NCI-H2227 (cell line): Measurements from ENCODE around the gene RIN2.
A peak's percentile ranks its signal among the peaks of the same experiment; 100 is the strongest.
"Not testable (repeated sequence)": the region's sequence is repeated elsewhere in the genome, so short reads cannot be mapped to it uniquely, and the experiment has no call there.

Source experiments
- DNase-seq: peaks from one replicate; lab custom pipeline; 2025; ENCODE audit not compliant: unreplicated experiment; lab: John Stamatoyannopoulos, UW

The RIN2 gene

DNA sequence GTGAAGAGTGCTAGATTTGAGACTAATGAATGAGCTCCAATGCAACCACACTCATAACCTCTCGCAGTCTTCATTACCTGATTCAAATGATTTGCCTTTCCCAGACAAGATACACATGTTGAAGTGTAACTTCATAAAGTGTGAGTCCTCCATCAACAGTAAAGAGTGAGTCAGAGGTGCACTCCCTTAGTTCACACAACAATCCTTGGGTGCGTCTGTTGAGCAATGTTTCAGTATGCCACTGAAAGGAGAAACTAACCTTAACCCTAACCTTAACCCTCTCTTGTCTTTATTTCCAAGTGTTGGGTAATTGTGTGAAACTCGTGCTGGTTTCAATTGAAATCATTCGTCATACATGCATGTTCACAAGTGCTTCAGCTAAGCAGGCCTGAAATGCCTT is 21.0 kb upstream of the RIN2 start:
- DNase-seq, result no peak

DNA sequence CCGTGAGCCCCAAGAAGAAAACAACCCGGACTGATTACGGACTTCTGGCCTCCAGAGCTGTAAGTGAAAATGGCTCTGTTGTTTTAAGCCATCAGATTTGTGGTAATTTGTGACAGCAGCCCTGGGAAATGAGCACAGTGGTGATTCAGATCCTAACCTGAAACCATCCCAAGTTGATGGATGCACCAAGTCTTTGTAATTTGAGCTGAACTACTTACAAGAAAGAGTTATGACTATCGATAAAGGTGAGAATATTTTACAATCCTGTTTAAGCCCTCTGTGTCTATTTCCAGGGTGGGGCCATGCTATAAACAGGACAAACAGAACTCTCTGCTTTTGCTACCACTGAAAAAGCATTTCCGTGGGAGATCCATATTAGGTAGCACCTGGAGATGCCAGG is 19.1 kb upstream of the RIN2 start:
- DNase-seq, result no peak

- DNase-seq, result no peak
Observed at GRCh38 chr20:19739351-19739750, 18.7 kb upstream of the RIN2 start.

DNA sequence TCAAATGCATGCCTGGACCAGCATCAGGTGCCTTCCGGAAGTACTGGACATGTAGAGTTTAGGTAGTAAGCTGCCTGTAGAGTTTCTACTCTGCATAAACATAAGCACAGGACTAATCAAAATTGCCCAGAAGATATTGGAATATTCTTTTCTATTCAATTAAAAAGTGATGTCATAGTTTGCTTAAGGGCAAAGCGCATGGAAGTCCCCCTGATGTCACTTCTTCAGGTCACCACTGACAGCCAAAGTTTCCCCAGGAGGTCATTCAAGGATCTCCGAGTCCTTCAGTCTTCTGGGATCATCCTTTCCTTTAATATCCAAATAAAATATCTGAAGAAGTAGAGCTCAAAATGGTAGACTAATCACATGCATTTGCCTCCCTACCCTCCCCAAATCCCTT is 17.5 kb upstream of the RIN2 start:
- no peak for DNase-seq

- DNase-seq, result no peak
Observed at GRCh38 chr20:19741924-19742323, 16.1 kb upstream of the RIN2 start.

DNA sequence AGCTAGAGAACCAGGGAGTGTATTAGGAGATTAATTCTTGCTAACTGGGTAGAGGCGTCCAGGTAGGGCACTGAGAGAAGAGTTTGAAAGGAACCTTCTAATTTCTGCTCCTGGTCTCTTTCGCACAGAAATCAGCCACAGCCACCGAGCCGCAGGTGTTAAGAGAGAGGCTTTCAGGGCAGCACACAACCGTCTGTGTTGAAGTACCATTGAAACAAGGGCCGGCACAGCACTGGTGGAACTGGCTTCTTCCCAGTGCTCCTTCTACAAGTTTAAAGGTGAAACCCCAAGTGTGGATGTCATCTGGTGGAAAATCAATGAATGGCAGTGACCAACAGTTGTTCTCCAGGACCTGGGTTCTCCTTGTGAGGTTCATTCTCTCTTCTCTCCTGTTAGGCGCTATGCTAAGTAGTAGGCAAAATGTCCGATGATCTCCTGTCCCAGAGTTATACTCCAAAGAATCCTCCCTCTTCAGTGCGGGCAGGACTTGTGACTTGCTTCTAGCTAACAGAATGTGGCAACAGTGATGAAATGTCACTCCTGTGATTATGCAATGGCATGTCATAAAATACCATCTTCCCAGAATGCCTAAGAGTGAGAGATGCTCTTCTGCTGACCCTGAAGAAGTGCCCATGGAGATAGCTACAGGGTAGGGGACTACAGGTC is 15.0 kb upstream of the RIN2 start:
- no peak for DNase-seq

GRCh38 chr20:19743640-19743995 is 14.4 kb upstream of the RIN2 start:
- DNase-seq, result no peak

DNA sequence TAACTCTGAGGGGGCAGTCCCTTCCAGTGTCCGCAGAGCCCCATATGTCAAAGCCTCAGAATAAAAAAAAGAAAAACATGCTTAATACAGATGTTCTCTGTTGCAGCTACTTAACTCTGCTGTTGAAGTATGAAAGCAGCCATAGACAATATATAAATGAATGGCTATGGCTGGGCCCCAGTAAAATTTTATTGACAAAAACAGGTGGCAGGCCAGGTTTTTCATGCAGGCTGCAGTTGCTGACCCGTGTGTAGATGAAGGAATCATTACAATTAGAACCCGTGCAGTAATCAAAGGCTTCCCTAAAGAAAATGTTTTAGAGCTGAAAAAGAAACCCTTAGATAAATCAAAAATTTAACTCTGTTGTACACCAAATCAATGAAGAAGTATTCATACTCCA is 13.0 kb upstream of the RIN2 start:
- DNase-seq, result no peak

- DNase-seq, result no peak
Observed at GRCh38 chr20:19745584-19745983, 12.5 kb upstream of the RIN2 start.

- DNase-seq, result no peak
Observed at GRCh38 chr20:19746396-19746795, 11.7 kb upstream of the RIN2 start.

- DNase-seq, result no peak
Observed at GRCh38 chr20:19747903-19748302, 10.2 kb upstream of the RIN2 start.

- DNase-seq, result no peak
Observed at GRCh38 chr20:19748681-19749080, 9.4 kb upstream of the RIN2 start.

GRCh38 chr20:19749618-19750071 is 8.4 kb upstream of the RIN2 start:
- no peak for DNase-seq

DNA sequence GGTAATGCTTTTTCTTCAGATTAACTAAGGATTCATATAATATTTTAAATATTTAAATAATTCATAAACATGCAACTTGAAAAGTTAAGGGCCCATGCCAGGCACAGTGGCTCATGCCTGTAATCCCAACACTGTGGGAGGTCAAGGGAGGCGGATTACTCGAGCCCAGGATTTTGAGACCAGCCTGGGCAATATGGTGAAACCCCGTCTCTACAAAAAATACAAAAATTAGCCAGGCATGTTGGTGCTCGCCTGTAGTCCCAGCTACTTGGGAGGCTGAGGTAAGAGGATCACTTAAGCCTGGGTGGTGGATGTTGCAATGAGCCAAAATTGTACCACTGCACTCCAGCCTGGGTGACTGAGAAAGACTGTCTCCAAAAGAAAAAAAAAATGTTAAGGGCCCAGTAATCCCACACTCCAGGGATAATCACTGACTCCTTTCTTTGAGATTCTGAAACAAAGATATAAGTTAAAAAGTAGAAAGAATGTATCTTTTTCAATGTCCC is 7.9 kb upstream of the RIN2 start:
- no peak for DNase-seq

DNA sequence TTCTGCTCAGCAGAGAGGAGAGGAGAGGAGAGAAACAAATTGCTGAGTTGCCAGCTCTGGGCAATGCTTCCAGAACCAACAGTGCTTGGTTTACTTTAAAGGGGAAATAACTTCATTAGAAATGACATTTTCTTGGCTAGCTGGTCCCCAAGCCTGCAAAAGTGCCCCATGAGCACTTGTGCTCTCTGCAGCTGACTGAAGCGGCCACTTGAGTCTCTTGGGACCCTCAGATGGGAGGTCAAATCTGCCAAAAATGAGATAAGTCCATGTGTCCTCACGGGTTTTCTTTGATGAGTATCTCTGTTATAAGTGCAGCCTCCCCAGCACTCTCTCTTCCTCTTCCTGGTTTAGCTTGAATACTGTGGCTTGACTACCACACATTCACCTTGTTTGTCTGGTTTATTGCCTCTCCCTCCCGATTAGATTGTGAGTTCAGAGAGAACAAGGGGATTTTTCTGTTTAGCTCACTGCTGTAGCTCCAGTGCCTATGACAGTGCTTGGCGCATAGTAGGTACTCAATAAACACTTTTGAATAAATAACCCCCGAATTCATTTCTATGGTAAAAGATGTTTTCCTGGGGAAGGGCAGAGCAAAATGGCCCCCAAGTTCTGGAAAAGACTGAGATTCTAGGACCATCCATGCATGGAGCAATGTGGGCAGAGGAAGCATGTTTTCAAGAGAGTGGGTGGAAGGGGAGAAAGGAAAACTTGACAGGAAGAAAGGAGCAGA is 7.0 kb upstream of the RIN2 start:
- DNase-seq, result no peak

DNA sequence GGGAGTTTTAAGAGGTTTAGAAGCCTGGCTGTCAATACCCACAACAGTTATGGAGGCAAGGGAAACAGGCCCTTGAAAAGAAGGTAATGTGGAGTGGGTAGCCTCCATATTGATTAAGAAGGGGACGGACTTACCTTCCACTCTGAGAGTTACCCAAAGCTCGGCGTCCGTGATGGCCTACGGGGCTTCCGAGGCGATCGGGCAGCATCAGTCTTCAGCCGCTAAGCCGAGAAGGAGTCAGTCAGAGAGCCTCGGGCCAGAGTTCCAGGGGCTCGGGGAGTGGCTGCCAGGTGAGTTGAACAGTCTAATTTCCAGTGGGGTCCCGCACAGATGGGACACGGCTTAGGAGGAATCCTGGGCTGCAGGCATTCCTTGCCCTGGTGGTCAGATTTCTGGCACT is 3.9 kb upstream of the RIN2 start:
- not testable (repeated sequence) for DNase-seq

- no peak for DNase-seq
Observed at GRCh38 chr20:19756761-19757486, 1.1 kb upstream of the RIN2 start.

- peak; percentile 93 for DNase-seq
Observed at GRCh38 chr20:19757487-19758132, 448 bp upstream of the RIN2 start.

DNA sequence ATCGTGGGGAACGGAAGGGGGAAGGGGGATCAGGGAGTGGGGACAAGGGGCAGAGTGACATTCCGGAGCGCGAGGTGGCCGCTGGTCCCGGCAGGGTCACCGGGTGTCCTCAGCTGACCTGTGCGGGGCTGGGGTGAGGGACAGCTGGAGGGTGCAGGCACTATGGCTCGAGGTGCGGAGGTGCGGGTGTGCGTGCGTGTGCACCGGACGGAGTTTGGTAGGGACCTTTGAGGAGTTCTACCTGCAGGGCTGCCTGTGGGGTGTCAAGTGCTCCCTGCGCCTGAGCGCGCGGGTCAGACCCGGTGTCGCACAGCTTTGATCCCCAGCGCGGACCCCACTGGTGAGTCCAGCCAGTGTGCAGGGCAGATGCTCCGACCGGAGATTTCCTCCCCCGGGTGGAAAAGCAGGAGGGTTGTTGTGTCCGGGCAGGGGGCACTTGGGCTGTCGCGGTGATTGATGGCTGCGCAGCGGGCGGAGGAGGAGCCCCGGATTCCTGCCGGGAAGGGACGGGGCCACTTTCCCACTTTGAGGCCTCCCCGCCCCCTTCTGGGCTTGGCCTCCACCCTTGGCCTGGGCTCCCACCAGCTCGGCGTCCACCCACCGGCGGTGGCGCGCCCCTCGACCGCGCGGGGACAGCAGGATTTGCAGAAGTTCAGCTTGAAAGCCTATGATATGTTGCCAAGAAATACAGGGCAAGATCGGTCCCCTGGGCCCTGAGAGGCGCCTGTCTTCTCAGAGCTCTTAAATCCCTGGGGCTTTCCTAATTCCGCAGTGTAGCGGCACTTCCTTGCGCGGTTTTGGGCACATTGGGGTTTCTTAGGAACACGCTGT is 658 bp downstream of the RIN2 start:
- DNase-seq, result peak; percentile 53

DNA sequence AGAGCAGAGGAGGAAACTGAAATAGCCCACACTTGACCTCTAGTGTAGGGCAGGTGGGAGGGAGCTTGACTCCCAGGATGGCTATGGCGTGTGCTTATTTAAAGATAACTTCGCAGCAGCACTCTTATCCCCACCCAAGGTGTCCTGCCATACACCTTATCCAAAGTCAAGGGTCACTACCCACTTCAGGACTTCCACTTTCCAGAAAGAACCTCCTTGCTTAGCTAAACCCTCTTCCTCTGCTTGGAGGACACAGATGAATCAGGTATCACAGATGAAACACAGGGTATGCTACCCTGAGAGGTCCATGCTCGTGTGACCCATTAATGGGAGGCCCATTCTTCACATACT is 2.3 kb downstream of the RIN2 start:
- DNase-seq, result no peak

DNA sequence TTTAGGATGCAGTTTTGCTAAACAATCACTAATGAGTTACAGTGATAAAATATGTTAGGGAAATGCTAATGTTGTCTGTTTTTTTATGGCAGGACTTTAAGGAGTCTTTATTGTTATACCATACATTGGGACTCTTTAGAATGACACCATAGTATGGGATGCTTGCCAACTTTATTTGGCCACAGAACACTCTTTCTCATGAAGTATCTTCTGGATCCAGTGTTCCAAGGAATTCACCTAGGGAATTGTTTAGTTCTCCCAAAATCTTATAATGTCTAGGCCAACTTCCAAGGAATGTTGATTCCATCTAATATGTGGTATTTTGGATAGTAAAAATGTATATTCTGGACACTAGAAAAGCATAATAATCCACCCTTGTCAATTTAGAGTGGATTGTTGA is 3.3 kb downstream of the RIN2 start:
- no peak for DNase-seq
